Mesendoderm (in vitro differentiated cells): ENCODE results near the gene FBXL20. TPM values are rescaled to one million over a fixed set of nuclear protein-coding genes. Genes with fewer than 3 reads are reported as not detected.
A peak's percentile ranks its signal among the peaks of the same experiment; 100 is the strongest.

Experiments
- DNase-seq: peaks from one replicate; pipeline ENCODE4 v3.0.0; 2013
- H2AK5ac ChIP-seq: 2 replicates; pipeline ENCODE4 v1.6.1; 2013; ENCODE audit warnings: low read length, inconsistent platforms
- H2BK120ac ChIP-seq: 2 replicates; pipeline ENCODE4 v1.6.1; 2013; ENCODE audit warnings: low read depth, mild to moderate bottlenecking, low read length, moderate library complexity, mixed read lengths
- H2BK15ac ChIP-seq: replicated peaks from 2 replicates; pipeline ENCODE4 v1.6.1; 2013; ENCODE audit warnings: low read depth, mild to moderate bottlenecking, moderate library complexity
- H2BK5ac ChIP-seq: 2 replicates; pipeline ENCODE4 v1.6.1; 2013; ENCODE audit warnings: low read length, inconsistent platforms
- H3K18ac ChIP-seq: 2 replicates; pipeline ENCODE4 v1.6.1; 2013; ENCODE audit warnings: mild to moderate bottlenecking, low read length, mixed read lengths
- H3K23ac ChIP-seq: one replicate; pipeline ENCODE4 v1.6.1; 2013; ENCODE audit warnings: low read length
- H3K27ac ChIP-seq: 2 replicates; pipeline ENCODE4 v1.5.1; 2013; ENCODE audit warnings: low read depth, mild to moderate bottlenecking, inconsistent platforms, low read length, moderate library complexity
- H3K27me3 ChIP-seq: 2 replicates; pipeline ENCODE4 v1.6.1; 2013; ENCODE audit warnings: low read length, control low read depth, mild to moderate bottlenecking, inconsistent platforms; ENCODE audit not compliant: insufficient read depth, poor library complexity
- H3K36me3 ChIP-seq: 2 replicates; pipeline ENCODE4 v1.6.1; 2013; ENCODE audit warnings: low read length, inconsistent platforms; ENCODE audit not compliant: control insufficient read depth, insufficient read depth
- H3K4ac ChIP-seq: one replicate; pipeline ENCODE4 v1.6.1; 2013; ENCODE audit warnings: low read depth, mild to moderate bottlenecking, low read length, moderate library complexity
- H3K4me1 ChIP-seq: 2 replicates; pipeline ENCODE4 v1.6.1; 2013; ENCODE audit warnings: low read depth, low read length, inconsistent platforms; ENCODE audit not compliant: control insufficient read depth
- H3K4me2 ChIP-seq: 2 replicates; pipeline ENCODE4 v1.6.1; 2013; ENCODE audit warnings: low read length
- H3K4me3 ChIP-seq: 2 replicates; pipeline ENCODE4 v1.5.1; 2013; ENCODE audit warnings: mild to moderate bottlenecking, low read length
- H3K56ac ChIP-seq: one replicate; pipeline ENCODE4 v1.6.1; 2013; ENCODE audit warnings: low read length
- H3K79me1 ChIP-seq: 2 replicates; pipeline ENCODE4 v1.6.1; 2013; ENCODE audit warnings: low read length, inconsistent platforms
- H3K79me2 ChIP-seq: 2 replicates; pipeline ENCODE4 v1.6.1; 2013; ENCODE audit warnings: mild to moderate bottlenecking, low read length; ENCODE audit not compliant: control insufficient read depth, insufficient read depth
- H3K9ac ChIP-seq: 2 replicates; pipeline ENCODE4 v1.6.1; 2013; ENCODE audit warnings: low read length, inconsistent platforms
- H4K5ac ChIP-seq: one replicate; pipeline ENCODE4 v1.6.1; 2013; ENCODE audit warnings: low read length
- H4K8ac ChIP-seq: one replicate; pipeline ENCODE4 v1.6.1; 2013; ENCODE audit warnings: low read depth, mild to moderate bottlenecking, control low read depth, low read length, moderate library complexity
- WGBS: extraction: QIAGEN DNeasy Blood & Tissue Kit; methylation state at CpG from one replicate; pipeline ENCODE4 v1.1.7; 2013; ENCODE audit warnings: low lambda C conversion rate, missing lambda C conversion rate; ENCODE audit not compliant: insufficient coverage; ENCODE audit errors: extremely low coverage; 5-methylcytosine and 5-hydroxymethylcytosine counted together
- polyA plus RNA-seq, 2 experiments: library from polyadenylated mRNA; stranded (reverse); fragments of 200-250 nt; gene quantifications; one replicate each; pipeline ENCODE4 v1.2.3, GENCODE V29; 2013

FBXL20 gene, protein sequence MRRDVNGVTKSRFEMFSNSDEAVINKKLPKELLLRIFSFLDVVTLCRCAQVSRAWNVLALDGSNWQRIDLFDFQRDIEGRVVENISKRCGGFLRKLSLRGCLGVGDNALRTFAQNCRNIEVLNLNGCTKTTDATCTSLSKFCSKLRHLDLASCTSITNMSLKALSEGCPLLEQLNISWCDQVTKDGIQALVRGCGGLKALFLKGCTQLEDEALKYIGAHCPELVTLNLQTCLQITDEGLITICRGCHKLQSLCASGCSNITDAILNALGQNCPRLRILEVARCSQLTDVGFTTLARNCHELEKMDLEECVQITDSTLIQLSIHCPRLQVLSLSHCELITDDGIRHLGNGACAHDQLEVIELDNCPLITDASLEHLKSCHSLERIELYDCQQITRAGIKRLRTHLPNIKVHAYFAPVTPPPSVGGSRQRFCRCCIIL
- polyA plus RNA-seq (2013, experiment 1 of 2), result 3.4 TPM
- 3.5 TPM for polyA plus RNA-seq (2013, experiment 2 of 2)

DNA sequence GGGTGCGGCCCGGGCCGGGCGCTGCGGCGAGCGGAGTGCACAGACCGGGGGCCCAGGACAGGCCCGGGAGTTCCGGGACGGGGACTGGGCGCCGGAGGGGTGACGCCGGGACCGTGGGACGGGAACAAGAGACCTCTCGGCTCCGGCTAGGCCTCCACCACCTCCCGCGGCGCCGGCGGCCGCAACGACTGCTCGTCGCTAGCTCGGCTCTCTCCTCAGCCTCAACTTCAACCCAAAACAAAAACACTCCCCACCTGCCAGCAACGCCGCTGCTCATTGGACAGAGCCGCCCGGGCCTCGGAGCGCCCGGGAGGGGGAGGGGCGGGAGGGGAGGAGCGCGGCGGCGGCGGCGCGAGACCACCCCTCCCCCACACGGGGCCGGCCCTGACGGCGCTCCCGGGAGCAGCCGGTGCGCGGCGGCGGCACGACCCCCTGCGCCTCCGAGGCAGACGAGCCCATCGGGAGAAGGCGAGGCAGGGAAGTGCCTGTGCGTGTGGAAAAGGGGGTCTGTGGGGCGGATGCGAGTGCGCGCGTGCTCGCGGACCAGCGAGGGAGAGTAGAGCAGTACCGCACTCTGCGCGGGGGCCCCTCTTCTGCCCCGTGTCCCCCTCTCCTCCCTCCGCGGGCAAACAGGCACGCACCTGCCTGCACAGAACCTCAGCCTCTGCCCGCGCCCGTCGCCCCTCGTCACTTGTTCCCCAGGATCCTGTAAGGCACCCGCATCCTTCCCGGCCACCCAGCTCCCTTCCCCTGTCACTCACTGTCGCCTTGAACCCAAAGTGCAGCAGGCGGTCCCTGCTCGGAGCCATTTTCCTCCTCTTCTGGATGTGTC lies at the start of gene FBXL20:
FBXL20 (minus strand) TSS at position 215 of the 832 bp plus-strand sequence. CDS start 224 bp downstream, outside the sequence.
- DNase-seq, result peak; percentile 95
- H3K23ac ChIP-seq, result no peak within 1 kb of the TSS

GRCh38 chr17:39450847-39451581 lies 49.6 kb upstream of the FBXL20 start, which contains the start of gene MED1:
TSS of gene MED1 (minus strand) at chr17:39451263. CDS start at chr17:39451062, 201 bp downstream.
- Histone ChIP-seq H3K27ac (peak within 1 kb of the TSS; percentile 1), H3K4me2 (peak within 1 kb of the TSS; percentile 88), H2BK15ac (no peak within 1 kb of the TSS), H4K8ac (peak within 1 kb of the TSS; percentile 99), H3K4me1 (peaks cover 3% of the 10 kb centered on the region), H4K5ac (peak within 1 kb of the TSS; percentile 52), H3K79me2 (peaks cover 28% of the 10 kb centered on the region), H2AK5ac (peak within 1 kb of the TSS; percentile 67), H3K79me1 (peaks cover 9% of the 10 kb centered on the region), H3K23ac (no peak within 1 kb of the TSS), H3K36me3 (no peaks in the 10 kb centered on the region), H3K18ac (no peak within 1 kb of the TSS), H3K9ac (peak within 1 kb of the TSS; percentile 86), H3K4ac (peak within 1 kb of the TSS; percentile 17), H3K27me3 (no peaks in the 10 kb centered on the region), H2BK120ac (no peak within 1 kb of the TSS), H2BK5ac (no peak within 1 kb of the TSS), H3K56ac (peak within 1 kb of the TSS; percentile 90), H3K4me3 (peak within 1 kb of the TSS; percentile 71)
- DNase-seq, result peak; percentile 99
- WGBS, result no CpG with 5 or more reads among the region's 37 CpGs

More for the DNA sequence above, at the start of gene FBXL20:
- Histone ChIP-seq H3K36me3 (no peaks in the 10 kb centered on the region), H2BK5ac (no peak within 1 kb of the TSS), H3K18ac (no peak within 1 kb of the TSS), H3K79me1 (no peaks in the 10 kb centered on the region), H3K56ac (peak within 1 kb of the TSS; percentile 90), H3K4me2 (peak within 1 kb of the TSS; percentile 100), H3K27me3 (no peaks in the 10 kb centered on the region), H3K9ac (peak within 1 kb of the TSS; percentile 75), H3K4me3 (peak within 1 kb of the TSS; percentile 89), H4K8ac (no peak within 1 kb of the TSS), H4K5ac (no peak within 1 kb of the TSS), H2BK15ac (no peak within 1 kb of the TSS), H2AK5ac (no peak within 1 kb of the TSS), H2BK120ac (no peak within 1 kb of the TSS), H3K27ac (peak within 1 kb of the TSS; percentile 47), H3K4me1 (no peaks in the 10 kb centered on the region), H3K79me2 (no peaks in the 10 kb centered on the region), H3K4ac (no peak within 1 kb of the TSS)
- no CpG with 5 or more reads among the region's 86 CpGs for WGBS

GRCh38 chr17:39450051-39450450 lies 48.6 kb upstream of the FBXL20 start:
- Histone ChIP-seq H3K4ac (no peak overlapping the region), H4K8ac (no peak overlapping the region), H3K56ac (peak overlapping the region; percentile 90), H4K5ac (no peak overlapping the region), H3K18ac (no peak overlapping the region), H2AK5ac (no peak overlapping the region), H3K9ac (peak overlapping the region; percentile 86), H3K27ac (no peak overlapping the region), H3K4me3 (peak overlapping the region; percentile 71), H2BK120ac (no peak overlapping the region), H3K79me2 (peaks cover 28% of the 10 kb centered on the region), H2BK15ac (no peak overlapping the region), H3K4me1 (peaks cover 3% of the 10 kb centered on the region), H3K27me3 (no peaks in the 10 kb centered on the region), H2BK5ac (no peak overlapping the region), H3K4me2 (peak overlapping the region; percentile 88), H3K23ac (no peak overlapping the region), H3K79me1 (peaks cover 9% of the 10 kb centered on the region), H3K36me3 (no peaks in the 10 kb centered on the region)
- WGBS, result no CpG with 5 or more reads among the region's 13 CpGs
- DNase-seq, result peak; percentile 8

- Histone ChIP-seq H2BK15ac (no peak overlapping the region), H3K79me1 (peaks cover 9% of the 10 kb centered on the region), H3K18ac (no peak overlapping the region), H3K4me2 (no peak overlapping the region), H3K27ac (no peak overlapping the region), H3K79me2 (peaks cover 28% of the 10 kb centered on the region), H3K27me3 (no peaks in the 10 kb centered on the region), H4K8ac (no peak overlapping the region), H3K4me1 (peaks cover 3% of the 10 kb centered on the region), H3K23ac (no peak overlapping the region), H2BK5ac (no peak overlapping the region), H4K5ac (no peak overlapping the region), H3K9ac (no peak overlapping the region), H3K4ac (no peak overlapping the region), H3K36me3 (no peaks in the 10 kb centered on the region), H2AK5ac (no peak overlapping the region), H2BK120ac (no peak overlapping the region), H3K56ac (no peak overlapping the region), H3K4me3 (no peak overlapping the region)
- WGBS, result 80% methylated on average over 1 of the region's 5 CpGs
- no peak for DNase-seq
Measured at GRCh38 chr17:39447561-39447960, 46.1 kb upstream of the FBXL20 start.

GRCh38 chr17:39443326-39443725 lies 41.9 kb upstream of the FBXL20 start:
- H3K4me3 ChIP-seq, result no peak overlapping the region
- H3K36me3 ChIP-seq, result peaks cover 2% of the 10 kb centered on the region

More at GRCh38 chr17:39443326-39443725, 41.9 kb upstream of the FBXL20 start:
- no peak overlapping the region for H4K5ac ChIP-seq
- no peak overlapping the region for H3K4ac ChIP-seq
- peaks cover 6% of the 10 kb centered on the region for H3K79me2 ChIP-seq
- no peak overlapping the region for H2AK5ac ChIP-seq
- no peak overlapping the region for H2BK120ac ChIP-seq
- H4K8ac ChIP-seq, result no peak overlapping the region
- no peak overlapping the region for H3K4me2 ChIP-seq
- H3K23ac ChIP-seq, result no peak overlapping the region
- H3K27ac ChIP-seq, result no peak overlapping the region
- no peak for DNase-seq
- H3K27me3 ChIP-seq, result no peaks in the 10 kb centered on the region
- peaks cover 1% of the 10 kb centered on the region for H3K79me1 ChIP-seq
- no peak overlapping the region for H2BK5ac ChIP-seq
- no peak overlapping the region for H2BK15ac ChIP-seq
- no peak overlapping the region for H3K9ac ChIP-seq
- H3K56ac ChIP-seq, result no peak overlapping the region
- no peak overlapping the region for H3K18ac ChIP-seq
- no peaks in the 10 kb centered on the region for H3K4me1 ChIP-seq
